GM12878 (cell line): ENCODE results near the gene RASA4B. TPM values are rescaled to one million over a fixed set of nuclear protein-coding genes. Genes with fewer than 3 reads are reported as not detected.

ENCODE experiments used
- CHD1 ChIP-seq: IDR thresholded peaks from 2 replicates; pipeline ENCODE4 v1.6.1; 2012; ENCODE audit warnings: low read depth, low read length, improper control_type of control experiment
- FOXM1 ChIP-seq: IDR thresholded peaks from 2 replicates; pipeline ENCODE4 v1.6.1; 2012; ENCODE audit warnings: low read depth, mild to moderate bottlenecking, inconsistent platforms, low read length, moderate library complexity
- IRF4 ChIP-seq: IDR thresholded peaks from 2 replicates; pipeline ENCODE4 v1.6.1; 2011; ENCODE audit warnings: low read depth, low read length
- JUNB ChIP-seq: IDR thresholded peaks from 2 replicates; pipeline ENCODE4 v1.6.1; 2016; ENCODE audit warnings: antibody characterized with exemption, mild to moderate bottlenecking
- MTA3 ChIP-seq: IDR thresholded peaks from 2 replicates; pipeline ENCODE4 v1.6.1; 2012; ENCODE audit warnings: low read length, inconsistent platforms, borderline replicate concordance
- MXI1 ChIP-seq: fragments of 150-350 bp; IDR thresholded peaks from 2 replicates; pipeline ENCODE4 v1.6.1; 2011; ENCODE audit warnings: low read depth, mild to moderate bottlenecking, inconsistent platforms, low read length, improper control_type of control experiment
- NFYA ChIP-seq: IDR thresholded peaks from 2 replicates; pipeline ENCODE4 v1.6.1; 2011; ENCODE audit warnings: low read depth, mild to moderate bottlenecking, low read length, improper control_type of control experiment, borderline replicate concordance
- PAX8 ChIP-seq: fragments of 450-650 bp; IDR thresholded peaks from 2 replicates; pipeline ENCODE4 v1.6.1; 2017; ENCODE audit warnings: mild to moderate bottlenecking, moderate library complexity
- POLR2A ChIP-seq: IDR thresholded peaks from 2 replicates; pipeline ENCODE4 v1.6.1; 2011; ENCODE audit warnings: low read depth, mild to moderate bottlenecking, low read length
- RELA ChIP-seq: fragments of 450-650 bp; IDR thresholded peaks from 2 replicates; pipeline ENCODE4 v1.8.0; 2014; ENCODE audit warnings: borderline replicate concordance; ENCODE audit not compliant: partially characterized antibody
- polyA plus RNA-seq, 11 experiments: library from polyadenylated mRNA; depleted of rRNA in 4 of 11; unstranded in 6 of 11; stranded (reverse) in 5 of 11; fragments of >200 nt; fragmentation: Nextera tagmentation in 4 of 11; fragmentation: Illumina TruSeq in 1 of 11; extraction: Ambion mirVana in 4 of 11; extraction: Trizol in 1 of 11; gene quantifications; 1 replicate in 1 of 11; 2 replicates in 10 of 11; pipeline versions ENCODE4 v1.2.1 to v1.2.3, GENCODE V29; 2011 to 2016; ENCODE audit warnings: inconsistent platforms in 2 of 11, missing spikeins in 2 of 11, low read depth in 1 of 11
- total RNA-seq, 4 experiments: library from RNA; depleted of rRNA in 3 of 4; stranded (reverse); fragments of >200 nt in 3 of 4; fragmentation: Illumina TruSeq in 1 of 4; extraction: Trizol in 1 of 4; gene quantifications; 2 replicates each; pipeline versions ENCODE4 v1.2.1 to v1.2.3, GENCODE V29; 2013 to 2021
- TF ChIP-seq, protein P1 (sequence below): fragments of 150-350 bp; IDR thresholded peaks from 2 replicates; pipeline ENCODE4 v1.6.1; 2014; ENCODE audit warnings: mild to moderate bottlenecking, low read depth, low read length
- TF ChIP-seq, protein P2 (sequence below): IDR thresholded peaks from 2 replicates; pipeline ENCODE4 v1.6.1; 2012; ENCODE audit warnings: low read depth, low read length, improper control_type of control experiment
- TF ChIP-seq, protein P3 (sequence below): IDR thresholded peaks from 2 replicates; pipeline ENCODE4 v1.6.1; 2012; ENCODE audit warnings: low read depth, low read length, improper control_type of control experiment
- TF ChIP-seq, protein P4 (sequence below): fragments of 450-650 bp; IDR thresholded peaks from 2 replicates; pipeline ENCODE4 v1.6.1; 2017; ENCODE audit warnings: mild to moderate bottlenecking, moderate library complexity
- TF ChIP-seq, protein P5 (sequence below): fragments of 450-650 bp; IDR thresholded peaks from 2 replicates; pipeline ENCODE4 v1.6.1; 2017; ENCODE audit warnings: borderline replicate concordance
- TF ChIP-seq, protein P6 (sequence below): IDR thresholded peaks from 2 replicates; pipeline ENCODE4 v1.6.1; 2012; ENCODE audit warnings: improper control_type of control experiment, low read depth, low read length; ENCODE audit not compliant: insufficient replicate concordance

RASA4B gene
- total and polyA plus RNA-seq, 10 of the 15 experiments (the other 5 are each of a cell fraction or from before 2014, with no cell fraction given): 0.10 to 16.4 (median 6.4) TPM

DNA sequence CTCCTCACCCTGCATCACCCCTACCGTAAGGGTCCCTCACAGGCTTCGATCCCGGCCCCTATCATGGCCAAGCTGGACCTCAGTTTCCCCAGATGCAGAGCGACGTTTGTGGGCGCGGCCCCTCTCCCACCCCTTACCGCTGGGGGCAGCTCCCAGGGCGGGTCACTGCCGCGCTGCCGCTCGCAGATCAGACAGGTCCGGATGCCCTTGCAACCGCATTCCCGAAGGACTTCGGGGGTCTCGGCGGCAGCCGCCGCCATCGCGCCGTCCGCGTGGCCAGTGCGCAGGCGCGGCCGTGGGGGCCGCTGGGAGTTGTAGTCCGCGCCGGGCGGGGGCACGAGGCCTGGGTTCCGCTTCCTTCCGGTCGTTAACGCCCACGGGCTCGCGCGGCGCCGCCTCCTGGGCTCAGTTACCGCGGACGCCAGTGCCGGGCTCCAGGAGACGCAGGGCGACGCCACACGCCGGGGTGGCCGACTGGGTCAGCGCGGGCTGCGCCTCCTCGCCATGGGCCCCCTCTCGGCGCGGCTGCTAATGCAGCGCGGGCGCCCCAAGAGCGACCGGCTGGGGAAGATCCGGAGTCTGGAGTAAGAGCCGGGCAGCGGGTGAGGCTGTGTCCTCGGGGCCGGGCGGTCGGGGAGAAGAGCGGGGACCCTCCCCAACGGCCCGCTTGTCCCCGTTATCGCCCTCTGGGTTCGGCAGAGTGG is 52.8 kb downstream of the RASA4B start, which contains the start of the genes ALKBH4 and LRWD1 (continued):
- TF ChIP-seq, protein P1, sequence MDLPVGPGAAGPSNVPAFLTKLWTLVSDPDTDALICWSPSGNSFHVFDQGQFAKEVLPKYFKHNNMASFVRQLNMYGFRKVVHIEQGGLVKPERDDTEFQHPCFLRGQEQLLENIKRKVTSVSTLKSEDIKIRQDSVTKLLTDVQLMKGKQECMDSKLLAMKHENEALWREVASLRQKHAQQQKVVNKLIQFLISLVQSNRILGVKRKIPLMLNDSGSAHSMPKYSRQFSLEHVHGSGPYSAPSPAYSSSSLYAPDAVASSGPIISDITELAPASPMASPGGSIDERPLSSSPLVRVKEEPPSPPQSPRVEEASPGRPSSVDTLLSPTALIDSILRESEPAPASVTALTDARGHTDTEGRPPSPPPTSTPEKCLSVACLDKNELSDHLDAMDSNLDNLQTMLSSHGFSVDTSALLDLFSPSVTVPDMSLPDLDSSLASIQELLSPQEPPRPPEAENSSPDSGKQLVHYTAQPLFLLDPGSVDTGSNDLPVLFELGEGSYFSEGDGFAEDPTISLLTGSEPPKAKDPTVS: no peak
- TF ChIP-seq MTA3 (no peak), IRF4 (no peak), PAX8 (no peak), NFYA (no peak), RELA (no peak), POLR2A (peak; percentile 95), CHD1 (no peak), FOXM1 (no peak), MXI1 (peak; percentile 94), JUNB (no peak)
- TF ChIP-seq, protein P2, sequence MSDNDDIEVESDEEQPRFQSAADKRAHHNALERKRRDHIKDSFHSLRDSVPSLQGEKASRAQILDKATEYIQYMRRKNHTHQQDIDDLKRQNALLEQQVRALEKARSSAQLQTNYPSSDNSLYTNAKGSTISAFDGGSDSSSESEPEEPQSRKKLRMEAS: peak; percentile 88
- TF ChIP-seq, protein P3, sequence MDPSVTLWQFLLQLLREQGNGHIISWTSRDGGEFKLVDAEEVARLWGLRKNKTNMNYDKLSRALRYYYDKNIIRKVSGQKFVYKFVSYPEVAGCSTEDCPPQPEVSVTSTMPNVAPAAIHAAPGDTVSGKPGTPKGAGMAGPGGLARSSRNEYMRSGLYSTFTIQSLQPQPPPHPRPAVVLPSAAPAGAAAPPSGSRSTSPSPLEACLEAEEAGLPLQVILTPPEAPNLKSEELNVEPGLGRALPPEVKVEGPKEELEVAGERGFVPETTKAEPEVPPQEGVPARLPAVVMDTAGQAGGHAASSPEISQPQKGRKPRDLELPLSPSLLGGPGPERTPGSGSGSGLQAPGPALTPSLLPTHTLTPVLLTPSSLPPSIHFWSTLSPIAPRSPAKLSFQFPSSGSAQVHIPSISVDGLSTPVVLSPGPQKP: peak; percentile 98
- TF ChIP-seq, protein P4, sequence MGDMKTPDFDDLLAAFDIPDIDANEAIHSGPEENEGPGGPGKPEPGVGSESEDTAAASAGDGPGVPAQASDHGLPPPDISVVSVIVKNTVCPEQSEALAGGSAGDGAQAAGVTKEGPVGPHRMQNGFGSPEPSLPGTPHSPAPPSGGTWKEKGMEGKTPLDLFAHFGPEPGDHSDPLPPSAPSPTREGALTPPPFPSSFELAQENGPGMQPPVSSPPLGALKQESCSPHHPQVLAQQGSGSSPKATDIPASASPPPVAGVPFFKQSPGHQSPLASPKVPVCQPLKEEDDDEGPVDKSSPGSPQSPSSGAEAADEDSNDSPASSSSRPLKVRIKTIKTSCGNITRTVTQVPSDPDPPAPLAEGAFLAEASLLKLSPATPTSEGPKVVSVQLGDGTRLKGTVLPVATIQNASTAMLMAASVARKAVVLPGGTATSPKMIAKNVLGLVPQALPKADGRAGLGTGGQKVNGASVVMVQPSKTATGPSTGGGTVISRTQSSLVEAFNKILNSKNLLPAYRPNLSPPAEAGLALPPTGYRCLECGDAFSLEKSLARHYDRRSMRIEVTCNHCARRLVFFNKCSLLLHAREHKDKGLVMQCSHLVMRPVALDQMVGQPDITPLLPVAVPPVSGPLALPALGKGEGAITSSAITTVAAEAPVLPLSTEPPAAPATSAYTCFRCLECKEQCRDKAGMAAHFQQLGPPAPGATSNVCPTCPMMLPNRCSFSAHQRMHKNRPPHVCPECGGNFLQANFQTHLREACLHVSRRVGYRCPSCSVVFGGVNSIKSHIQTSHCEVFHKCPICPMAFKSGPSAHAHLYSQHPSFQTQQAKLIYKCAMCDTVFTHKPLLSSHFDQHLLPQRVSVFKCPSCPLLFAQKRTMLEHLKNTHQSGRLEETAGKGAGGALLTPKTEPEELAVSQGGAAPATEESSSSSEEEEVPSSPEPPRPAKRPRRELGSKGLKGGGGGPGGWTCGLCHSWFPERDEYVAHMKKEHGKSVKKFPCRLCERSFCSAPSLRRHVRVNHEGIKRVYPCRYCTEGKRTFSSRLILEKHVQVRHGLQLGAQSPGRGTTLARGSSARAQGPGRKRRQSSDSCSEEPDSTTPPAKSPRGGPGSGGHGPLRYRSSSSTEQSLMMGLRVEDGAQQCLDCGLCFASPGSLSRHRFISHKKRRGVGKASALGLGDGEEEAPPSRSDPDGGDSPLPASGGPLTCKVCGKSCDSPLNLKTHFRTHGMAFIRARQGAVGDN: 0 out of 2 replicates have a peak, but pooled peaks have one; percentile 37
- TF ChIP-seq, protein P5, sequence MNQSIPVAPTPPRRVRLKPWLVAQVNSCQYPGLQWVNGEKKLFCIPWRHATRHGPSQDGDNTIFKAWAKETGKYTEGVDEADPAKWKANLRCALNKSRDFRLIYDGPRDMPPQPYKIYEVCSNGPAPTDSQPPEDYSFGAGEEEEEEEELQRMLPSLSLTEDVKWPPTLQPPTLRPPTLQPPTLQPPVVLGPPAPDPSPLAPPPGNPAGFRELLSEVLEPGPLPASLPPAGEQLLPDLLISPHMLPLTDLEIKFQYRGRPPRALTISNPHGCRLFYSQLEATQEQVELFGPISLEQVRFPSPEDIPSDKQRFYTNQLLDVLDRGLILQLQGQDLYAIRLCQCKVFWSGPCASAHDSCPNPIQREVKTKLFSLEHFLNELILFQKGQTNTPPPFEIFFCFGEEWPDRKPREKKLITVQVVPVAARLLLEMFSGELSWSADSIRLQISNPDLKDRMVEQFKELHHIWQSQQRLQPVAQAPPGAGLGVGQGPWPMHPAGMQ: no peak
- TF ChIP-seq, protein P6, sequence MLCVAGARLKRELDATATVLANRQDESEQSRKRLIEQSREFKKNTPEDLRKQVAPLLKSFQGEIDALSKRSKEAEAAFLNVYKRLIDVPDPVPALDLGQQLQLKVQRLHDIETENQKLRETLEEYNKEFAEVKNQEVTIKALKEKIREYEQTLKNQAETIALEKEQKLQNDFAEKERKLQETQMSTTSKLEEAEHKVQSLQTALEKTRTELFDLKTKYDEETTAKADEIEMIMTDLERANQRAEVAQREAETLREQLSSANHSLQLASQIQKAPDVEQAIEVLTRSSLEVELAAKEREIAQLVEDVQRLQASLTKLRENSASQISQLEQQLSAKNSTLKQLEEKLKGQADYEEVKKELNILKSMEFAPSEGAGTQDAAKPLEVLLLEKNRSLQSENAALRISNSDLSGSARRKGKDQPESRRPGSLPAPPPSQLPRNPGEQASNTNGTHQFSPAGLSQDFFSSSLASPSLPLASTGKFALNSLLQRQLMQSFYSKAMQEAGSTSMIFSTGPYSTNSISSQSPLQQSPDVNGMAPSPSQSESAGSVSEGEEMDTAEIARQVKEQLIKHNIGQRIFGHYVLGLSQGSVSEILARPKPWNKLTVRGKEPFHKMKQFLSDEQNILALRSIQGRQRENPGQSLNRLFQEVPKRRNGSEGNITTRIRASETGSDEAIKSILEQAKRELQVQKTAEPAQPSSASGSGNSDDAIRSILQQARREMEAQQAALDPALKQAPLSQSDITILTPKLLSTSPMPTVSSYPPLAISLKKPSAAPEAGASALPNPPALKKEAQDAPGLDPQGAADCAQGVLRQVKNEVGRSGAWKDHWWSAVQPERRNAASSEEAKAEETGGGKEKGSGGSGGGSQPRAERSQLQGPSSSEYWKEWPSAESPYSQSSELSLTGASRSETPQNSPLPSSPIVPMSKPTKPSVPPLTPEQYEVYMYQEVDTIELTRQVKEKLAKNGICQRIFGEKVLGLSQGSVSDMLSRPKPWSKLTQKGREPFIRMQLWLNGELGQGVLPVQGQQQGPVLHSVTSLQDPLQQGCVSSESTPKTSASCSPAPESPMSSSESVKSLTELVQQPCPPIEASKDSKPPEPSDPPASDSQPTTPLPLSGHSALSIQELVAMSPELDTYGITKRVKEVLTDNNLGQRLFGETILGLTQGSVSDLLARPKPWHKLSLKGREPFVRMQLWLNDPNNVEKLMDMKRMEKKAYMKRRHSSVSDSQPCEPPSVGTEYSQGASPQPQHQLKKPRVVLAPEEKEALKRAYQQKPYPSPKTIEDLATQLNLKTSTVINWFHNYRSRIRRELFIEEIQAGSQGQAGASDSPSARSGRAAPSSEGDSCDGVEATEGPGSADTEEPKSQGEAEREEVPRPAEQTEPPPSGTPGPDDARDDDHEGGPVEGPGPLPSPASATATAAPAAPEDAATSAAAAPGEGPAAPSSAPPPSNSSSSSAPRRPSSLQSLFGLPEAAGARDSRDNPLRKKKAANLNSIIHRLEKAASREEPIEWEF: no peak
